ENCODE results near the gene CACNA1B.

The CACNA1B gene

GRCh38 chr9:137917795-137918194 lies 40.2 kb downstream of the CACNA1B start:
- Histone ChIP-seq H3K4me3 (replicated peaks; ENCODE audit: insufficient read depth, low read length) (no peak overlapping the region), H3K27ac (replicated peaks) (no peak overlapping the region), H3K27me3 (ENCODE audit: insufficient read depth, poor library complexity, severe bottlenecking) (no peaks in the 10 kb centered on the region)
- TF ChIP-seq GABPA (IDR thresholded peaks at IDR 0.05; ENCODE audit: low read depth), result no peak
- TF ChIP-seq SPI1 (IDR thresholded peaks at IDR 0.05; ENCODE audit: borderline replicate concordance, low read depth), result no peak
- TF ChIP-seq REST (IDR thresholded peaks at IDR 0.05; ENCODE audit: insufficient replicate concordance, low read depth), result no peak
- no peak for TF ChIP-seq CTCF (IDR thresholded peaks at IDR 0.05; ENCODE audit: insufficient read depth, low read length)
- TF ChIP-seq POLR2AphosphoS5 (IDR thresholded peaks at IDR 0.05; ENCODE audit: low read depth), result no peak
- DNase-seq (ENCODE audit: low read depth in 1 of 2, low spot score in 1 of 2), result no peak

- Histone ChIP-seq H3K27ac (replicated peaks) (no peak overlapping the region), H3K4me3 (replicated peaks; ENCODE audit: insufficient read depth, low read length) (no peak overlapping the region), H3K27me3 (ENCODE audit: insufficient read depth, poor library complexity, severe bottlenecking) (no peaks in the 10 kb centered on the region)
- TF ChIP-seq GABPA (IDR thresholded peaks at IDR 0.05; ENCODE audit: low read depth), result no peak
- TF ChIP-seq POLR2AphosphoS5 (IDR thresholded peaks at IDR 0.05; ENCODE audit: low read depth), result no peak
- no peak for TF ChIP-seq SPI1 (IDR thresholded peaks at IDR 0.05; ENCODE audit: borderline replicate concordance, low read depth)
- no peak for TF ChIP-seq CTCF (IDR thresholded peaks at IDR 0.05; ENCODE audit: insufficient read depth, low read length)
- TF ChIP-seq REST (IDR thresholded peaks at IDR 0.05; ENCODE audit: insufficient replicate concordance, low read depth), result no peak
- DNase-seq (ENCODE audit: low read depth in 1 of 2, low spot score in 1 of 2), result no peak
These were observed 40.9 kb downstream of the CACNA1B start for GRCh38 chr9:137918331-137919094.

- TF ChIP-seq CTCF (IDR thresholded peaks at IDR 0.05; ENCODE audit: insufficient read depth, low read length) (no peak), POLR2AphosphoS5 (IDR thresholded peaks at IDR 0.05; ENCODE audit: low read depth) (no peak), REST (IDR thresholded peaks at IDR 0.05; ENCODE audit: insufficient replicate concordance, low read depth) (no peak), SPI1 (IDR thresholded peaks at IDR 0.05; ENCODE audit: borderline replicate concordance, low read depth) (no peak), GABPA (IDR thresholded peaks at IDR 0.05; ENCODE audit: low read depth) (no peak)
- DNase-seq (ENCODE audit: low read depth in 1 of 2, low spot score in 1 of 2), result no peak
- no peak overlapping the region for H3K27ac ChIP-seq (replicated peaks)
- H3K4me3 ChIP-seq (replicated peaks; ENCODE audit: insufficient read depth, low read length), result no peak overlapping the region
- no peaks in the 10 kb centered on the region for H3K27me3 ChIP-seq (ENCODE audit: insufficient read depth, poor library complexity, severe bottlenecking)
These were observed 41.5 kb downstream of the CACNA1B start for GRCh38 chr9:137919095-137919465.
